GM12891 (cell line): ENCODE measurements around the gene TANC1.

ENCODE experiments used
- POLR2A ChIP-seq: IDR thresholded peaks from 2 replicates; pipeline ENCODE4 v1.6.1; 2011; ENCODE audit warnings: low read depth, low read length, control low read depth
- POLR2AphosphoS5 ChIP-seq: IDR thresholded peaks from 2 replicates; pipeline ENCODE4 v1.6.1; 2011; ENCODE audit warnings: low read depth, low read length, control low read depth
- POU2F2 ChIP-seq: IDR thresholded peaks from 2 replicates; pipeline ENCODE4 v1.6.1; 2011; ENCODE audit warnings: low read depth, mild to moderate bottlenecking, control low read depth, low read length, moderate library complexity

DNA sequence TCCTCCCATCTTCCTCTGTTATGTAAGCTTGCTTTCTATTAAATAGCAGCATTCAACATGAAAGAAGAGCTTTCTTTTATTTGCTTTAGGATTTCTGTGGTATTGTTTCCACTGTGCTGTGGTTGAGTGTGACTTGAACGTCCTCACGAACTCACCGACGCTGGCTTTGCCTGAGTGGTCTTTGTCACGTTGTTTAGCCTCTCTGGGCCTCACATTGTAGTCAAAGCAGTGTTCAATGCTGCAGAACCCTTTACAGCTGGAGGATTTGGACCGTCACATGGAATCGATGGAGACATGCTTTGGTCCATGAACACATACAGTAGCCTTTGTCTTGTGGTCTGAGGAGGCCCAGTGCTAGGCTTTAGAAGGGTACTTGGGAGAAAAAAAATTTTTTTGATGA, 66.3 kb downstream of the TANC1 start:
- TF ChIP-seq POLR2A (no peak), POLR2AphosphoS5 (no peak), POU2F2 (no peak)
